Activated effector memory CD4-positive, alpha-beta T cell treated with anti-CD3 and anti-CD28 coated beads, Interleukin-2, amount 50 U/mL, for 16 hours (primary cell): ENCODE data around the gene MYO1G.

ENCODE experiments used
- DNase-seq: peaks from one replicate; pipeline ENCODE4 v3.0.0-alpha.2; 2020

The MYO1G gene

GRCh38 chr7:44979481-44980392 is 922 bp upstream of the MYO1G start:
- no peak for DNase-seq

DNA sequence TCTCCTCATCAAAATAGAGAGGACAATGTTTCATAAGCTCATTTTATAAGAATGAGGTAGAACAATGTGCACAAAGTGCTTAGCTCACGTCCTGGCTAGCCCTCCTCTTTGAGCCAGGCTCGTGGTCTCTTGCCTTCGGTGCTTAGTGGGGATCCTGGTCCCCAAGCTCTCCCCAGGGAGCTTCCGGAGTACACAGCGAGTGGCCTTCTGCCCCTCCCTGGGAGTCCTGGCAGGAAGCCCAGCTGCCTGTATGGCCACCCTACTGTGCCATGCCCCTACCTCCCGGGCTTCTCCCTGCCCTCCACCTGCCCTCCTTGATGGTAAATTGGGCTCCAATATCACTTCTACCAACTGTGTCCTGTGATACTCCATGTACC is 868 bp downstream of the MYO1G start:
- DNase-seq: no peak

DNA sequence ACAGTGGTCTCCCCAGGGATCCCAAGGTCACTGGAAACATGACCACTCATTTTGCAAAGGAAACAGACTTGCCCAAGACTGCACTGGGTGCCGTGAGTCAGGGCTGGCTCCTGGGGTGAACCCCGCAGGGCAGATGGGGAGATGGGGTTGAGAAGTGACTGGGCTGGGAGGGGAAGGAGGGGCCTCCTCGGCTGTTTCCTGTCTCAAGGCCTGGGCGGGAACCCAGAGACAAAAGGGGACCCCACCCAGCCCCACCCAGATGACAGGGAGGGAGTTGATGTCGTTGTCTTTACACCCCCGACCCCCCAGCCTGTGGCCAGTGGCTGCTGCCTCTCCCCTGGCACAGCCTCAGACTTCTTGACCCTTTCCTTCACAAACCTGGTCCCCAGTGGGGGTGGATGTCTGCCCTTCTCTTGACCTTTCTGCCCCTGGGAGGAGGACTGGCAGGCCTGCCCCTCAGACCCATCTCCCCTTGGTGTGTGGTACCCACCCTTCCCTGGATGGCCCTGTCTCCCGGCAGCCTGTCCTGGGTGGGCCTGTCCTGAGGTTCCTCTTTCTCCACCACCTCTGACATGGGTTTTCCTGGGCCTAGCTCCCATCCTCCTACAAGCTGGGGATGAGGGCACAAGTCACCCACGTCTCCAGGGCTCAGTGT is 1.4 kb downstream of the MYO1G start:
- peak; percentile 90 for DNase-seq

- no peak for DNase-seq
These were observed 2.0 kb downstream of the MYO1G start for GRCh38 chr7:44976746-44977196.

DNA sequence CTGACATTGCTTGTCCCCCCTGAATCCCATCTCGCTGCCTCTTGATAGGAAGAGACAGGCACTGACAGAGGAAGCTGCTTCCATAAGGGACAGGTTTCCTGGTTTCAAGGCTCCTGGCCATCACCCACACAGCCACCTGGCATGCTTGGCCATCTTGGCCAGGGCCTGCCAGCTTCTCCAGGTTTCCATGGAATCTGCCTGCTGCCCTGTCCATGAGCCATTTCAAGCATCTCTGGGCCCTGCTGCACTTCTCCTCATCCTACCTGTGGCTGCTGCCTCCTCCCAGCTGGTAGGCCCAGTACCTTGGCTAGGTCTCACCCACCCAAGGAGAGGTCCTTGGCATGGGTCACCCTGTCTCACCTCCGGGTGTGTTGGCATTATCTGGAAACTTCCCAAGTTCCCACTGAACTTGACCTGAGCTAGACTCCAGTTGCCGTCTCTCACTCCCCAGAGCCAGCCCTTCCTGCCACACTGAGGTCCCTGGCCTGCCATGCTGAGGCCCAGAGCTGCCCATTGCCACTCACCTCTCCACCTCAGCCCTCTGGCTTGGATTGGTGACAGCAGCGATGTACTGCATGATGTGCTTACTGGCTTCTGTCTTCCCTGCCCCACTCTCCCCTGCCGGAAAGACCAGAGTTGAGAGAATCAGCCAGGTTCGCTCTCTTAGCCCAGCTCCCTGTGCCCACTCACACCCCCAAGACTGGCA is 2.6 kb downstream of the MYO1G start:
- no peak for DNase-seq

DNA sequence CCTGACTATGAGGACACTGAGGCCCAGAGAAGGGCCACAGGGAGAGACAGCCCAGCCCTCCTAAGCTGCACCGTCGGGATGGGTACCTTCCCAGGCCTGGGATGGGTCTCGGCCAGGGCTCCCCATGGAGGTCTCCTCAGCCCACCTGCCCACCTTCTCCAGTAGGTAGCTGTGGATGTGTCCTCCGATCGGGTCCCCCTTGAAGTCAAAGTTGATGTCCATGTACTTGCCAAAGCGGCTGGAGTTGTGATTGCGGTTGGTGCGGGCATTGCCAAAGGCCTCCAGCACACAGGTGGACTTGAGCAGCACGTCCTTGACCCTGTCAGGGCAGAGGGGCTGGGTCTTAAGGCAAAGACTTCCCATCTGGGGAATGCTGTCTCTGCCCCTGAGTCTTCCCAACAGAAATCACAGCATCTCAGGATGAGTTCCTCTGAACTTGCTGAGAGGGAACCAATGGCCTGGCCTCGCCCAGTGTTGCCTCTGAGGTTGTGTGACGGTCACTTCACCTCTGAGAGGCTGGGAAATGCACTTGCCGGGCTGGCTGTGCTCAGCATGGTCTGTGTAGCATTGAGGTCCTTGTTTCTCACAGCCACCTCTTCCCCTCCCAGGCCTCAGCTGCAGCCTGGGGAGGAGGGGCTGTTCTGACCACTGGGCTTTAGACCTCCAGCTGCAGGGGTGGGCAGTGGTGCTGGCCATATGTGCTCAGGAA is 3.3 kb downstream of the MYO1G start:
- no peak for DNase-seq

GRCh38 chr7:44974549-44974948 is 4.3 kb downstream of the MYO1G start:
- no peak for DNase-seq

GRCh38 chr7:44973610-44974401 is 5.0 kb downstream of the MYO1G start:
- DNase-seq: peak; percentile 86

- DNase-seq: peak; percentile 50
These were observed 6.3 kb downstream of the MYO1G start for GRCh38 chr7:44972562-44972961.

- DNase-seq: no peak
These were observed 6.8 kb downstream of the MYO1G start for GRCh38 chr7:44971902-44972441.

GRCh38 chr7:44971188-44971901 is 7.5 kb downstream of the MYO1G start:
- no peak for DNase-seq

DNA sequence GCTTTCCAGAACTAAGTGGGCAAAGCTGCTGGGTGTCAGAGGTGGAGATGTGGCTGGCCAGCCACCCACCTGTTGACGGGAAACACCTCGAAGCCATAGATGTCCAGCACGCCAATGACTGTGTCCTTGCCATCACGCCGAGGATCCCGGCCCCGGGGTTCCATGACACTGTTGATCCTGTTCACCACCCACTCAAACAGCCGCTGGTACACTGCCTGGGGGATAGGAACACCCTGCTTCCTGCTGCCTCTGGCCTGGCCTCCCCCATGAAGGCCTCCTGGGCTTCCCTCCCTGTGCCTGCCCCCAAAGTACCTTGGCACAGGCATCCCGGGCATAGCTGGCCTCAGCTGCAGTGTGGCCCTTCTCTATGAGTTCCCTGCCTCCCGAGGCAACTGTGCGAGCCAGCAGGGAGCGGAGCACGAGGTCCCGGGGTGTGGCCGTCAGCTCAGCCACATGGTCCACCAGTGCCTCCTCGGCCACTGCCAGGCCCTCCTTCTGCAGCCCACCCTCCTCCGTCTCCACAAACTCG is 8.2 kb downstream of the MYO1G start:
- no peak for DNase-seq

DNA sequence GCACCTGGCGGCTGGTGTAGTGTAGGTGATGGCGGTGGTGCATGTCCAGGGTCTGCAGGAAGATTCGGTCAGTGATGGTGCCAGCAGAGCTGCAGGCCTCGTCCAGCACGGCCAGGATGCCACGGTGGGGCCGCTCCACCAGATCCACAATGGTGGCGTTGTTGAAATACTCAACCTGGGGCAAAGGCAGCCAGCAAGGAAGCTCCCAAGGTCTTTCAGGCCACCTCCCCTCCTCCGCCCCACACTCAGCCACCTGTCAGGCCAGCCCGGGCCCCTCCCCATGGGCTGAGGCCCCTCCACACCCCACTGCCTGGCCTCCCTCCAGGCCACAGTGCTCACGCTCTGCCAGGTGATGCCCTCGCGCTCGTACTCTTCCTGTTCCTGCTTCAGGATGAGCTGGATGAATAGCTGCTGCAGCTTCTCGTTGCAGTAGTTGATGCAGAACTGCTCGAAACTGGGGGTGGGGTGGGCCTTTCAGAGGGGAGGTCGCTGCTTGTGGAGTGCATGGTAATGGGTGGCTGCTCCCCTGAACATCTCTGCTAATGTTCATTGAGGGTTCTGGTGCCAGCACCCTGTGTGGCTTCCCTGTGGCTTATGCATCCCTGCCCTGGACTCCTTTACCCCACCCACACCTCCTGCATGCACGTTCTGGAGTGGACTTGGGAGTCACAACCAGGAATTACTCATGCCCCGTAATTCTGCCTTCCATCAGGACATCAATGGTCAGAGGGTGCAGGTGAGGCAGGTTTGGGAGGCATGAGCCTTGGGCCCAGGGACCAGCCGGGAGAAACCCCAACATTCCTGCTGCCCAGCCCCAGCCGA is 8.9 kb downstream of the MYO1G start:
- no peak for DNase-seq

DNA sequence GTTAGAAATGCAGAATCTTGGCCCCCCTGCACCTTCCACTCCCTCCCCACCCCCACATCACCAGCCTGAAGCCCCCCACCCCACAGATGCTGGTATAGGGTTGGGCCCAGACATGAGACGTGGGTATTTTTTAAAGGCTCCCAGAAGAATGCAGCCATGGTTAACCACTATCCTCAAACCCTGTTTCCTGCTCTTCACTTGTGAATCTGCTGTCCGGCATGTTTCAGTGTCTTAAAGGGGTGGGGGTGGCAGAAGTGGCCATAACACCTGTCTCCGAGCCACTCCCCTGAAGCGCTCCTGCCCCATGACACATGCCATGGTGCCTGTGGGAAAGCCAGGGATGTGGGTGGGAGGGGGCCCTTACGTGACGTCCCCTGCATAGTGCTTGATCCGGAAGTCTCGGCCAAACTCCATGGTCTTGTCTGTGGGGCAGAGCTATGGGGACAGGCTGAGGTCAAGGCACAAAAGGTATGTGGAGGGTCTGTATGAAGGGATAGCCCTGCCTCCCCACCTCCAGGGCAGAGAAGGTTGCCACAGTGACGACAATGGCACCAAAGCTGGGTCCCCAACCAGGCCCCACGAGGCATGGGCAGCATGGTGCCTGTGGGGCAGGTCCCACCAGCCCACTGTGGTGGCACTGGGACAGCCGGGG is 9.6 kb downstream of the MYO1G start:
- DNase-seq: no peak

GRCh38 chr7:44967571-44968446 is 11.0 kb downstream of the MYO1G start:
- DNase-seq: peak; percentile 59

GRCh38 chr7:44966731-44967538 is 11.9 kb downstream of the MYO1G start:
- peak; percentile 34 for DNase-seq
